Stimulated activated CD8-positive, alpha-beta memory T cell treated with anti-CD3 and anti-CD28 coated beads, Interleukin-4, amount 100 ng/mL, for 4 hours (primary cell): ENCODE data around the gene ZNF90.
"Not testable (repeated sequence)": the region's sequence is repeated elsewhere in the genome, so short reads cannot be mapped to it uniquely, and the experiment has no call there.

ENCODE experiments used
- DNase-seq, 2 donors: peaks; one replicate each; pipeline ENCODE4 v3.0.0-alpha.2; 2020; ENCODE audit warnings: low read depth in 2 of 2, low spot score in 1 of 2

The ZNF90 gene

DNA sequence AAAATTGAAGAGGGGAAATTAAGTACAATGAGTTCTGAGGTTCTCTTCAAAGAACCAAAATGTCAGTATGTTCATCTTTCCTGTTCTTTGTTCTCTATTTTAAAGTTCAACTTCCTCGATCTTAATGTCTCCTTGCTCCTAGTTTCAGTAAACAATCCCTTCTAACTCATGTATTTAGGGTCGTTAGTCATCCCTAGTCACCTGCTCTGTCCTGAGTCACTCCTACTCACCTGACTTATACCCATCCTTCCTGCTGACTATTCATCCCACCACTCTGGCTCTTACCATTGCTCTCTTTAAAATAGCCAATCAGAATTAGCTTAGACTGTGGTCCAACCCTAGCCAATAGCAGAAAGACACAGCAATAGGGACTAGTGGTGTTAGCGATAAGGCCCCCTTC is 24.3 kb downstream of the ZNF90 start:
- DNase-seq, result no peak

- DNase-seq, result no peak
Measured at GRCh38 chr19:20103091-20103740, 25.4 kb downstream of the ZNF90 start.

DNA sequence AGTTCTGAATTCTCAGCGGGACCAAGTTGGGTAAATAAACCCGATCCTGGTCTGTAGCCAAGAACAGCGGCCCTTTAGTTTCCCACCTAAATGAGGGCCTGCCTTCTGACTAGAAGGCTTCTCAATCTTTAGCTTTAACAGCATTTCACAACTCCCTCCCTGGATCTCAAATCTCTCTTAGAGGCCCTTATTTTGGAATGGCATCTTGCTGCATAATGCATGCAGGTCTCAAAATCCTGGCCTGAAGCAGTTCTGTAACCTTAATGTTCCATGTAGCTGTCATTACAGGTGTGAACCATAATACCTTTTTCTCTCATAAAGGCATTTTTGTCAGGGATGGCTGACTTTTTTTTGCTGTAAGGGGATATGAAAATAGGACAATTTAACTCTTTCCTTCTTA is 29.5 kb downstream of the ZNF90 start:
- no peak for DNase-seq

GRCh38 chr19:20118064-20118839 is 40.5 kb downstream of the ZNF90 start:
- DNase-seq, result not testable (repeated sequence)

DNA sequence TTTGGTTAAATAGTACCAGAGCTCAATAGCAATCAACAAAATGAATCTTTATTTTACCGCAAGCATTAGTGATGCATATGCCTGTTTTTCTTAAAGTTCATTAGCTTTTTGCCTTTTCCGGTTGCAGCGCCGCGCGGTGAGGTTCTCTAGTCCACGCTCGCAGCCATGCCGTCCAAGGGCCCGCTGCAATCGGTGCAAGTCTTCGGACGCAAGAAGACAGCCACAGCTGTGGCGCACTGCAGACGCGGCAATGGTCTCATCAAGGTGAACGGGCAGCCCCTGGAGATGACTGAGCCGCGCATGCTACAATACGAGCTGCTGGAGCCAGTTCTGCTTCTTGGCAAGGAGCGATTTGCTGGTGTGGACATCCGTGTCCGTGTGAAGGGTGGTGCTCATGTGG is 47.1 kb downstream of the ZNF90 start:
- no peak for DNase-seq

GRCh38 chr19:20132933-20133332 is 55.1 kb downstream of the ZNF90 start:
- not testable (repeated sequence) for DNase-seq

GRCh38 chr19:20137714-20138113 is 59.9 kb downstream of the ZNF90 start:
- not testable (repeated sequence) for DNase-seq

DNA sequence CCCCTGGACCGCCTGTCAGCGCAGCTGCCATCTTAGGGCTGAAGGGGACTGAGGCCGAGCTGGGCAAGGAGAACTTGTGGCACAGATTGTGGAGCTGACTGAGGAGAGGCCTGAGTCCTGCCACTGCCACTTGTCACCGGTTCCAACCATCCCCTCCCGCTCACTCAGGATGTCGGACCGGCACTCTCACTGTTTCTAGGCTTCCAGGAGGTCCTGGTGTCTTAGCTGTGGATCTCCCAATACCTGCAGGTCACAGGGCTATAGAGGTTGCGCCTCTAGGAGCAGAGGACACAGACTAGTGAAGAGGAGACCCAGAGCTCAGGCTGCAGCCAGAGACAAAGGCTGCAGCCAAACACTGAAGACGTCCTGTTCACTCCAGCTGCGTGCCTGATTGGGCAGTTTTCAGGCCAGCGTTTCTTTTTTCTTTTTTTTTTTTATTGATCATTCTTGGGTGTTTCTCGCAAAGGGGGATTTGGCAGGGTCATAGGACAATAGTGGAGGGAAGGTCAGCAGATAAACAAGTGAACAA is 73.9 kb downstream of the ZNF90 start:
- DNase-seq, result no peak

- DNase-seq, result not testable (repeated sequence)
Measured at GRCh38 chr19:20152506-20152905, 74.7 kb downstream of the ZNF90 start.

- DNase-seq, result no peak
Measured at GRCh38 chr19:20153281-20153680, 75.5 kb downstream of the ZNF90 start.

DNA sequence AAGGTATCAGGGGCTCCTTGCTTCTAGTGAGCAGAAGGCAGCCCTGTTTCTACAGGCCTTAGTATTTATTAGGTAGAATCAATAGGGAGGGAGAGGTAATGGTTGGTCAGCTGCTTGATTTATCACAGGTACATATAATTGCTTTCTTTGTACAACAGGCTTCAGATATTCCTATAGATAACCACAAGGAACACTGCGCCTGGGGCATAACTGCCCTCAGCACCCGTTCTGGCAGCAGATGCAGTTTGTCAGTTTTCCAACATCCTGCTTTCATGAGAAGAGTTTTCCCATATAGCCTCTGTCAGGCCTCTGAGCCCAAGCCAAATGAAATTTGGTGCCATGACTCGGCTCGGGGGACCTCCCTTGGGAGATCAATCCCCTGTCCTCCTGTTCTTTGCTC is 76.8 kb downstream of the ZNF90 start:
- DNase-seq, result no peak

GRCh38 chr19:20162821-20163220 is 85.0 kb downstream of the ZNF90 start:
- no peak for DNase-seq

- no peak for DNase-seq
Measured at GRCh38 chr19:20164456-20164855, 86.7 kb downstream of the ZNF90 start.

- no peak for DNase-seq
Measured at GRCh38 chr19:20165971-20166592, 88.3 kb downstream of the ZNF90 start.

- peak; percentile 78 to 79 for DNase-seq
Measured at GRCh38 chr19:20167020-20167644, 89.3 kb downstream of the ZNF90 start, which contains the start of gene ZNF486. Gene ZNF486, plus strand, starts transcription at chr19:20167214. Its CDS starts 117 bp downstream, at chr19:20167331.

- no peak for DNase-seq
Measured at GRCh38 chr19:20167651-20168122, 89.9 kb downstream of the ZNF90 start.
